Stimulated activated CD4-positive, alpha-beta T cell treated with anti-CD3 and anti-CD28 coated beads, Interleukin-1b, Interleukin-23, amount 100 ng/mL, for 24 hours (primary cell): ENCODE results near the gene NID2.
A peak's percentile ranks its signal among the peaks of the same experiment; 100 is the strongest.

Experiments
- DNase-seq, 4 experiments: peaks; one replicate each; pipeline ENCODE4 v3.0.0-alpha.2; 2020; ENCODE audit warnings: low read depth in 4 of 4, low spot score in 1 of 4

The NID2 gene

GRCh38 chr14:52007211-52007610 is 61.6 kb downstream of the NID2 start:
- DNase-seq: no peak

GRCh38 chr14:52006361-52006760 is 62.5 kb downstream of the NID2 start:
- DNase-seq: no peak

GRCh38 chr14:52005625-52006024 is 63.2 kb downstream of the NID2 start:
- DNase-seq: no peak

DNA sequence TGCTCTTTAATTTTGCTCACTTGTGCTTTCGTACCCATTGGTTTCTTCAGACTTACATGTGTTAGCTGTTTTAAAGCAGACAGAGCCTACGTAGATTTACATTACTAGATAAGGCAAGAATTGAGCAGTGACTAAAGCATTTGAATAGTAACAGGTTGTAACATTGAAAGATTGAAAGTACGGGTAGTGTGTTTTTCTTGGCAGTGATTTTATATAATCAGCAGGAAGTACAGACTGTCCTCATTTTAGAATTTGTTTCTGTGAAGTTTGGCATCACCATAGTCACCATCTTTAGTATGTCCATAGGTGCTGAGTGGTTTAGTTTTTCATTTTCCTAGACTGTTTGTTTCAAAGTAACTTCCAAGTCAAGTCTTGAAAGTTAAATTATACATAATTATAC is 65.5 kb downstream of the NID2 start:
- DNase-seq: no peak

DNA sequence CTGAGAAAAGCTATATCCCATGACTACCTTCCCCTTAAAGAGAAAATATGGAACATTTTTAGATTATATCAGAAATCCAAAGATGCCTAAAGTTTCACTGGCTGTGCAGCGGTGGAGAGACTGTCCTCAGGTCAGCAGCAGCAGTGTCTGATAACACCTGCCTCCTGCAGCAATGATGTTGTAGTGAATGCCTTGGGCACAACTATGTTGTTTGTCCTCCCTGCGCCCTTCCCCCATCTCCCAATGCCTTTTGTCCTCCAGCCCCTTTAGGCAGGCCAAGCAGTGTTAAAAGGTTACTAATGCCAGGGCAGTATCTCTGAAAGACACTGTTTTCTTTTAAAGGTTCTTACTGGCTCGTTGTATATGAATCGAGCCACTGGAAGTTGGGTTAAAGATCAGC is 66.3 kb downstream of the NID2 start:
- no peak for DNase-seq

DNA sequence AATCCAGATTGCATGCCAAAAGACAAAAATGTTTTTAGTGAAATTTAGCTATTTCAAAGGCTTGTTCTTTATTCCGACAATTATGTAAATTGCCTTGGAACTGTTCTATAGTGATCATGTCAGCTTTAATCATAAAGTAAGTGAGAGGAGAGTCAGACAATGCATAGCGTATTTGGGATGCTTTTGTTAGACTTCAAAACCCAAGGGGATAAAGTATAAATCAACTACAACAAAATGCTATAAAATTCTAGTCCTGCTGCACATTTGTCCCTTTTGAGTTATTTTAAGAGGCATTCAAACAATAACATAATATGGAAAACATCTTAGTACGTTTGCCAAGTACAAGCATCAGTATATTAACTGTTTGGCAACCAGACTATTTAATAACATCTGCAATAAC is 68.2 kb downstream of the NID2 start:
- DNase-seq: no peak

DNA sequence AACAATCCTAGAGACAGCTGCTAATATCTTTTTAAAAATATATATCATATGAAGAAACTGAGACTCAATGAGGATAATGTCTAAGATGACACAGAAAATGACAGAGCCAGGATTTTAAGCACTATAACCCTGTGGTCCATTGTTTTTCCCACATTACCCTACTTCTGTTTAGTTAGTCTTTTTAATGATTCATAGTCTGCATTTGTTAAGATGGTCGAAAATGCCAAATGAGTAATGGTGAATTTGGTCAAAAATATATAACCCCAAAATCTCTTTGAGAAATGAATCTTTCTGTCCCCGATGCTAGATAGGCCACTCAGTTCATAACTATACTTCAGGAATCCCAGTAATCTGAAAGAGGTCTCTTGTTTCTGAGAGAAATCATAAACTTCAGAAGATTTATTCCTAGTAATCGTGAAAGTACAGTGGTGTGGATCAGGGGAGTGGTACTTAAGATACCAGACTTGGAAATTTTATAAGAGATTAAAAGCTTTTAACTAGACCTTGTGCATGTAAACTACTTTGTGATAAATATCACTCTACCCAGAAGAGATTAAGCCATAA is 68.8 kb downstream of the NID2 start:
- DNase-seq: no peak

DNA sequence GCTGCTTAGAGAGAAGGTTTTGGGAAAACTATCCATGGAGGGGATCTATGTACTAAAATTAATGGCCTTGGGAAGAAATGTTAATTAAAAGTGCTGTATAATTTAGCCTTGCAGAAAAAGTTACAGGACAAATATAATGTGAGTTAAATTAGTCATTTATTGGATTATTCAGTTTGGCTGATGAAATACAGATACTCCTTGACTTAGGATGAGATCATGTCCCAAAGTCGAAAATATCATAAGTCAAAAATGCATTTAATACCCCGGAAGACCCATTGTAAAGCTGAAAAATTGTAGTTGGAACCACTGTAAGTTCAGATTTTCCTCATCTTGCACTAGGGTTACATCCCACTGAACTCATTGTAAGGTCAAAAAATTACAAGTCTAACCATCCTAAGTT is 69.8 kb downstream of the NID2 start:
- no peak for DNase-seq

DNA sequence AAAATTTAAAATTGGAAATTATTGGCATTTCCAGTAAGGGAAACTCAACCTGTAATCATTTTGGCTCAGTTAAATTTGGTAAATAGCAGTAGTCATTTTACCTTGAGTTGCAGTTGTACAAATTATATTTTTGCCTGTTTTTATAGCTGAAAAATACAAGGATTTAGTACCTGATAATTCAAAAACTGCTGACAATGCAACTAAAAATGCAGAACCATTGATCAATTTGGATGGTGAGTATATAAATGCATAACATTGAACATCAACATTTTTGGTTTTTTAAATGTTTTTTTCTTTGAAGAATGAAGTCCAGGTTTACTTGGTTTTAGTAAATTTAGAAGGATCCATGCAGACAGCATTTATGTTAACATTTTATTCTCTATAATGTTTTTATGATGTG is 70.5 kb downstream of the NID2 start:
- DNase-seq: no peak

DNA sequence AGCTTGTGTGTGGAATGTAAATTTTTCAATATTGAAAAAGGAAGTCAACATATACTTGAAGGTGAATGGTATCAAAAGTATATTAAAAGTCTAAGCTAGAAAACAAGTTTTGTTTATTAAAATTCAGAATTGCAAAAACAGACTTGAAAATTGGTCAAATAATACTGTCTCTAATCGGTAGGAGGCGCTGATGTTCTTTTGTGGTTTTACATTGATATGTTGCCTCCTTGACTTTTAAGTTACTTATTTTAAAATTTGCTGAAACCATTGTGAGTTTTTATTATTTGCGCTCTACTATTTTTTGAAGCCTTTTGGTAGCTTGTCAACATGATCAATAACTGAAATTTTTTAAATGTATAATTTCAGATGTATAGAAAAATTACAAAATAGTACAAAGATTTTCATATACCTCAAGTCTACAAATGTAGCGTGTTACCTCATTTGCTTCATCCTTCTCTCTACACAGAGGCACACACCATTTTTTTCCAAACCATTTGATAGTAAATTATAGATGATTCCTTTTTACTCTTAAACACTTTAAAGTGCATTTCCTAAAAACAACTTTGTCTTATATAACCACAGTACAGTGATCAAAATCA is 72.6 kb downstream of the NID2 start:
- no peak for DNase-seq

DNA sequence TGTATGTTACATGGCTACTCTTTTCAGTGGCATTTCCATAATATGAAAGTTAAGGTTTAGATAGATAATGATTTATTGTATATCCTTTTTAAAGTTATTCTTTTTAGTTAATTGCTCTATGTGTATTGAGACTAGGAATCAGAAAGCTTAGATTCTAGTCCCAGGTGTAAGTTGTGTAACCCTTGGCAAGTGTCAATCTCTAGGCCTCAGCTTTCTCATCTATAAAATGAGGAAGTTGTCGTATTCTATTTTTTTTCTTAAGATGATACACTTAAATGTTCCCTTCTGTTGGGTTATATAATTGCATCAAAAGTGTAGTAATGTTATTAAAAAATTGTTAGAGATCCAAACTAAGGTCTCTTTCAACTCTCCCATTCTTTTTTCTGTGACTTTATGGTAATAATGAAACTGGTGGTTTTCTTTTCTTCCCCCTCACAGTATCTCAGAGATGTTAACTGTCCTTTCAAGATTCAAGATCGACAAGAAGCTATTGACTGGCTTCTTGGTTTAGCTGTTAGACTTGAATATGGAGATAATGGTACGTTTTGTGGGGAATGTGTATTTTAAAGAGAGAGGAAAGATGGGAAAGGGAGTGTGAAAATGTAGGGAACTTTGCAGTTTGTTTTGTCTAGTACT is 75.5 kb downstream of the NID2 start:
- no peak for DNase-seq

DNA sequence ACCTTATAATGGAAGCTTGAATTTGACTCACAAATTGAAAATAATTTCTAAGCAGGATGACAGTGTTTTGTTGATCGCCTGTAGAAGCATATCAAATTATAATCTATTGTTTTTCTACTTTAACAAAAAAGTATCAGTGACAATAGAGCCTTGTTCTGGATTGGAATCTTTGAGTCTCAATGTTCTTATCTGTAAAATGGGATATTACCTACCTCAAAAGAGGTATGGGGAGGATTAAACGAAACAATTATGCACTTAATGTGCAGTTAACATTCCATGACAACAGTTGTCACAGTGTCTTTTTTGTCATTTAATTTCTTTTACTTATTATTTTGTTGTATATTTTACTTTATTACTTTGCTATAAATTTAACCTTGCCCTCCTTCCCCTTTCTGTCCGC is 78.4 kb downstream of the NID2 start:
- no peak for DNase-seq

DNA sequence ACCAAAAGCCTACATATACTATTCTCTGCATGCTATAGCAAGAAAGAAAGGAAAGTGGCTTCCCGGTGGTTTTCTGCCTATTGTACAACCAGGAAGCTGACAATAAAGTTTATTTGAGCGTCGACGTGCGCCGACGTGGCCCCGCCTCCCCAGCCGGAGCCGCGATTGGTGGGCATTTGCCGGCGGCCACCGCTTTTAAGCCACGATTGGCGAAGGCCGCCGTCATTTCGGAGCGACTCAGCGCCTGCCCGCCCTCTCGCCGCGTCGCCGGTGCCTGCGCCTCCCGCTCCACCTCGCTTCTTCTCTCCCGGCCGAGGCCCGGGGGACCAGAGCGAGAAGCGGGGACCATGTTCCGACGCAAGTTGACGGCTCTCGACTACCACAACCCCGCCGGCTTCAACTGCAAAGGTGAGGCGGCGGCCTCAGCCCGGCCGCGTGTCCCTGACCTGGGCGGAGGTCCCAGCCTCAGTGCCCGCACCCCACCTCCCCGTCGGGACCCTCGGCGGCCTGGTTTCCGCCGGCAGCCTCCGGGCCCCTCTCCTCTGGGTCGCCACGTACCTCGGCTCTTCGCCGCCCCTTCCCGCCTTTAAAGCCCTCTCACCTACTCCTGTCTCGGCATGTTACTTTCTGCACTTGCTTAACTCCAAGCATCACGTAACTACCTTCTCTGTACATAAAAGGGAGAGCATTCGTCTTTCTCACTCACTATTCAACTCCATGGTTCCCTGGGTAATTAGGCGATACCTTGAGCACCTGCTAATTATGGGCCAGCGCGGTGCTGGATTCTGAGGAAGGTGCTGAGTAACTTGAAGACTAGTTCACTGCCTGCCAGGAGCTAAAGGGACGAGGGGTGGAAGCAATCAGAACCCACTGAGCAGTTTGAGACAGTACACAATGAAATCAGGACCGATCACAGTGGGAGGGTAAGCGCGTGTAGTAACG is 79.3 kb downstream of the NID2 start, which contains the start of gene RTRAF:
RTRAF (plus strand) TSS at position 254 of the 942 bp plus-strand sequence; CDS start at position 348, 94 bp downstream.
- DNase-seq: peak; percentile 76 to 88 (median 82)

DNA sequence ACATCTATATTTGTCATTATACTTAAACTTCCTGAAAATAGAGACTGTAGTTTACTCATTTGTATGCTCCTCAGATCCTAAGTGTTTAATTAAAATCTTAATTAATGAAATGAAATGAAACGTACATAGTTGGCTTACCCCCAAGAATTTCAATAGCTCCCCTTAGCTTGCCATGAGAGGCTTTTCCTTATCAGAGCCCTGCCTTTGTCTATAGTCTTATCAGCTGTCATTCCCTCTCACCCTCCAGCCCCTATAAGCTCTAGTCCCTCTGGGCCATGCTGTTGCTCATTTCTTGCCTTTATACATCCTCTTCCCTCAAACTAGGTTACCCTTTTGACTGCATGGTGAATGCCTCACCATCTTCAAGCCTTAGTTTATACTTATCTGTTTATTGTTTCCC is 80.6 kb downstream of the NID2 start:
- DNase-seq: no peak

DNA sequence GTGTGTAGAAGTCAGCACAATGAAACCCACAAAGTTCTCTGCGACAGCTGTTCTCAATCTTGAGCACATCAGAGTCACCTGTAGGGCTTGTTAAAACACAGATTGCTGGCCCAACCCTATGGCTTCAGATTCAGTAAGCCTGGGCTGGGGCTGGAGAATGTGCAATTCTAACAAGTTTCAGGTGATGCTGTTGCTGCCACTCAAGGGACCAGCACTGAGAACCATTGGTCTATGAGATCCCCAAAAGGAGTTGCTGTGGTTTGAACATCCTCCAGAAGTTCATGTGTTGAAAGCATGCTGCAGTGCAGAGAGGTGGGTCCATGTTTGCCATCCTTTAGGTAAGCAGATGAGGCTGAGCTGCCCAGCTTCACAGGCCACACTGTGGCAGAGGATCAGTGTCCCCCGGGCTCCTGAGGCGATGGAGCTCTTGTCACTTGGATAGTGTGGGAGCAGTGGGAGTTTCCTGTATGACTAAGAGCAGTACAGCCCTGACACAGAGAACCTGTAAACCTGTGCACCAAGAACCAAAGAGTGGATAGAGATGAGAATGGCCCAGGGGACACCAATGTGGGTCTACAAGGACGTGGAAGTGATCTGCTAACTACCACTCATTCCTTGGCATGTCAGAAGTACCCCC is 87.5 kb downstream of the NID2 start:
- DNase-seq: no peak

DNA sequence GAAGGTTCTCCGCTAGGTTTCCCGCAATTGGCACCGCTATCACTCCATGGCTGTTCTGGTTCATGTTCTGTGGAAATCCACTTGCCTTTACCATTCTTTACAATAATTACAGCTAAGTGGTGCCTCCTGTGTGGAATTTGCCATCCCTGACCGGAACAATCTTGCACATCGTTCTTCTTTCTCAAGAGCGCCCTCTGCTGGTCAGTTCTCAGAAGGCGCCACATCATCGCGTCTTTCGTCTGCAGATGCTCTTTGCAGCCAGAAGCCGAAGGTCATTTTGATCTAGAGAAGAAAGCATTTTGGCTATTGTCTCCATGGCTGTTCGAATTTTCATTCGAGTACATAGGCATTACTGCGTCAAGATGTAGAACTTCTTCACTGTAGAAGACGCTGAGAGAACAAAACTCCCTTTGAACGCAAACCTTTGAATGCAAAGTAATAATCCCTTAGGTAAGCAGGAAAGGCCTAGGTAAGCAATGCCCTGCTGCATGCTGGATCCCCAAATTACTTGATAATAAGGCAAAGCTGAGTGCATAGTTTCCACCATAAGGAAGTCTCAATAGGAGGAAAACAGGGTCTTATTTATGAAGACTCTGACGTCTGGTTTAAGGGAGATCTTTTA is 89.7 kb downstream of the NID2 start:
- DNase-seq: peak; percentile 71 to 87 (median 74)

DNA sequence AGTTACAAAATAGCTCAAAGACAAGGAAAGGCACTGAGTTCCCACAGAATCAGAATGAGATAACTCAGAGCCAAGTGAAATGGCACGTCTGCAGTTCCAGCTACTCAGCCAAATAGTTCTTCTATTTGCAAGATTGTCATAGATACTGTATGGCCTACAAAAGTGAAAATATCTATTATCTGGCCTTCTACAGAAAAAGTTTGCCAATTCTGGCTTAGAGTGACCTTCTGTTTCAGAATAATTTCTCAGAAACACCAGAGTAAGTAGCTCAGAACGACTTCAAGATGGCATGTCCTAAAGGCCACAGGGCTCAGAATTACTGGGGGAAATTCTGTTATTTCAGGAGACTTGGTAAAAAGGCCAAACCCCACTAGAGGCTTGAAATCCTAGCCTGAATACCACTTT is 90.2 kb downstream of the NID2 start:
- DNase-seq: no peak

GRCh38 chr14:51977075-51977474 is 91.8 kb downstream of the NID2 start:
- DNase-seq: no peak

DNA sequence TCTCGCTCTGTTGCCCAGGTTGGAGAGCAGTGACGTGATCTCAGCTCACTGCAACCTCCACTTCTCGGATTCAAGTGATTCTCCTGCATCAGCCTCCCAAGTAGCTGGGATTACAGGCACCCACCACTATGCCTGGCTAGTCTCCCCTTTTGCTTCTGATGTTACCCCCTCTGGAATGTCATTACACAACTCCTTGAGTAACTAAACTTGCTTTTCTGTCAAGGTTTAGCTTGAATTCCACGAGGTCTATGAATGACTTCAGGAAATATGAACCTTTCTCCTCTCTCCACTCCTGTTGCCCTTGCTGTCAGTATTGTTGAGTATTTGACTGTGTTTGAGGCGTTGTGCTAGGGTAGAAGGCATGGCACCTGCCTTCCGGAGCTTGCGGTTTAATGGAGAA is 96.3 kb downstream of the NID2 start:
- no peak for DNase-seq

- DNase-seq: no peak
Measured at GRCh38 chr14:51969852-51970540, 98.9 kb downstream of the NID2 start.
